ENCODE results near the gene RAB21. TPM values are rescaled to one million over a fixed set of nuclear protein-coding genes. Genes with fewer than 3 reads are reported as not detected.

RAB21 gene
- total RNA-seq, 1 experiment from 2014 or later: 53.0 TPM

DNA sequence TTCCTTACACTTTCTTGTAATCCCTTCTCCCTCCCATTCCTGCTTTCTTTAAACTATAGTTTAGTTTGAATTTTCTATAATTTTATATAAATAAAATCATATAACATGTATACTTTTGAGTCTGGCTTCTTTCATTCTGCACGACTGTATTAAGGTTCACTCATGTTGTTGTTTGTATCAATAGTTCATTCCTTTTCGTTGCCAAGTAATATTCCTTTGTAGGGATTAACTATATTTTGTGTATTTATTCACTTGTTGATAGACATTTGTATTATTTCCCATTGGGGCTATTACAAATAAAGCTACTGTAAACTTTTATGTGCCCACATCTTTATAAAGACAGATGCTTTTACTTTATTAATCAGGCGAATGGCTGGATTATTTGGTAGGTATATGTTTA is 45.5 kb downstream of the RAB21 start:
- Histone ChIP-seq H3K4me2 (ENCODE audit: insufficient read depth, insufficient read length, low read length) (no peak overlapping the region), H3K14ac (ENCODE audit: insufficient read depth, low read length) (no peak overlapping the region), H2BK12ac (ENCODE audit: insufficient read length, low read depth, low read length) (no peak overlapping the region), H2BK20ac (ENCODE audit: low read depth, low read length, poor library complexity, severe bottlenecking) (no peak overlapping the region), H2BK15ac (ENCODE audit: low read depth, low read length) (no peak overlapping the region), H4K5ac (ENCODE audit: insufficient read length, low read depth, low read length) (no peak overlapping the region), H3K9ac (ENCODE audit: extremely low read depth, insufficient read length, low read length) (no peak overlapping the region), H3T11ph (ENCODE audit: low read length) (no peak overlapping the region), H3K23ac (ENCODE audit: insufficient read length, low read depth, low read length) (no peak overlapping the region), H3K27me3 (ENCODE audit: insufficient read depth, low read length) (no peaks in the 10 kb centered on the region), H4K91ac (ENCODE audit: insufficient read length, low read depth, low read length) (no peak overlapping the region), H3K18ac (ENCODE audit: insufficient read length, low read depth, low read length) (no peak overlapping the region), H4K8ac (replicated peaks; ENCODE audit: insufficient read length, low read depth, low read length) (no peak overlapping the region), H2BK120ac (ENCODE audit: low read depth, low read length, poor library complexity, severe bottlenecking) (no peak overlapping the region), H2AK5ac (ENCODE audit: insufficient read length, low read length) (no peak overlapping the region), H3K23me2 (ENCODE audit: insufficient read length, low read depth, low read length, poor library complexity, severe bottlenecking) (no peaks in the 10 kb centered on the region), H3K4ac (ENCODE audit: low read depth, low read length) (no peak overlapping the region), H3K79me1 (ENCODE audit: insufficient read depth, low read depth, low read length, poor library complexity, severe bottlenecking) (no peaks in the 10 kb centered on the region), H3K79me2 (ENCODE audit: insufficient read depth, low read length) (no peaks in the 10 kb centered on the region), H3K27ac (ENCODE audit: insufficient read length, low read depth, low read length) (no peak overlapping the region), H3K9me3 (ENCODE audit: control insufficient read depth, low read depth, low read length) (no peaks in the 10 kb centered on the region), H2AFZ (ENCODE audit: low read length) (no peak overlapping the region), H2BK5ac (ENCODE audit: insufficient read length, low read length) (no peak overlapping the region), H3K4me1 (ENCODE audit: insufficient read depth, low read length) (no peaks in the 10 kb centered on the region), H4K20me1 (ENCODE audit: control insufficient read depth, insufficient read depth, insufficient read length) (no peaks in the 10 kb centered on the region), H3K56ac (ENCODE audit: insufficient read length, low read depth, low read length) (no peak overlapping the region)
- no peaks in the 10 kb centered on the region for H3K27me3 Mint-ChIP-seq (ENCODE audit: low read depth)
- no peaks in the 10 kb centered on the region for H3K36me3 Mint-ChIP-seq (ENCODE audit: insufficient read depth in 1 of 3, low read depth in 3 of 3)
- DNase-seq: no peak
- H3K9me3 Mint-ChIP-seq: no peaks in the 10 kb centered on the region
- no CpG with 5 or more reads among the region's 3 CpGs for WGBS (ENCODE audit: extremely low coverage, insufficient read length, low lambda C conversion rate)
- no peak overlapping the region for H3K27ac Mint-ChIP-seq
- TF ChIP-seq CTCF (conservative IDR thresholded peaks at IDR 0.05): no peak
- H3K4me1 Mint-ChIP-seq: peaks cover 0 to 8% of the 10 kb centered on the region in 2 experiments; a peak in 2 of 4 replicates
- no peak overlapping the region for H3K4me3 Mint-ChIP-seq

Measured in H9 (cell line).